Measurements from ENCODE around the gene RFX2.
"Not testable (repeated sequence)": the region's sequence is repeated elsewhere in the genome, so short reads cannot be mapped to it uniquely, and the experiment has no call there.

RFX2 gene

GRCh38 chr19:6073858-6074708 lies 36.2 kb downstream of the RFX2 start:
- no peak for DNase-seq

DNA sequence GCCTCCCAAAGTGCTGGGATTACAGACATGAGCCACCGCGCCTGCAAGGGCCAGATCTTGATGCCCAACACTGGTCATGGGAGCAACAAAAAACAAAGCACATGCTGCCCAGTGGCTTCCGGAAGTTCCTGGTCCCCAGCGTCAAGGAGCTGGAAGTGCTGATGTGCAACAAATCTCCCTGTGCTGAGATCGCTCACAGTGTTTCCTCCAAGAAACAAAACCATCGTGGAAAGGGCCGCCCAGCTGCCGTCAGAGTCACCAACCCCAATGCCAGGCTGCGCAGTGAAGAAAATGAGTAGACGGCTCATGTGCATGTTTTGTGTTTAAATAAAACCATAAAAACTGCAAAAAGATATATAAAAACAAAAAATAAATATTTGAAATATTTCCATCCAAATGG lies 37.1 kb downstream of the RFX2 start:
- not testable (repeated sequence) for DNase-seq

DNA sequence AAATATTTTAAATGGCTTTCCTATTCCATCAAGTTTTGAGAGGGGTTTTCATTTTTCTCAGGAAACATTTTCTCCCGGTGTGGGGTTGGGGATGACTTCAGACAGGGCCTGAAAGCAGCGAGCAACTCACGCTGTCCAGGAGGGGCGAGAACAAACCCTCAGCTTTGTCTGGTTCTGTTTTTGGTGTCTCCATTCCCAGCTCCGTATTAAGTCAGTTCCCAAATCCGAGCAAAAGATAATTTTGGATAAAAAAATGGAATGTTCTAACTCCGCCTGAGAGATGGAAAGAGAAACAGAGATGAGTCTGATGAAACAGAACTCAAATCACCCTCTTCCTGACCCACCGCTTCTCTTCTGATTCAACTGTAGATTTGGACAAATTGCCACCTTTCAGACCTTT lies 38.4 kb downstream of the RFX2 start:
- no peak for DNase-seq

- no peak for DNase-seq
Measured at GRCh38 chr19:6070720-6071485, 39.4 kb downstream of the RFX2 start.

DNA sequence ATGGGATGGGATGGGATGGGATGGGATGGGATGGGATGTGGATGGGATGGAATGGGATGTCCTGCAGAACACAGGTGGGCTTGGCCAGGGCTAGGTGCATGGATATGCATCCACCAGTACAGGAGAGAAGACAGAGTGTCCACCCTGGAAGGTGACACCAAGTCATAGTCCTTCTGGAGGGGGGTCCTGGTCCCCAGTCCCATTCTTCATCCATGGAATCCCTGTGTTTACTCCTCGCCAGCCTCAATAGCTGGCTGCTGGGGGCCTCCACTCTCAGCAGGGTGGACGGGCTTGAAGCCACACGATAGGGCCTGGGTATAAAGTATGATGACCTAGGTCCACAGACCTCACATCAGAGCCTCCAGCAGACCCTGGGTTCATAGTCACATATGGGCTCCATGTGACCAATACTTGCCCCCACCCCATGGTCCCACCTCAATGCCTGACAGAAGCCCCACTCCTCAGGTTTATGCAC lies 40.1 kb downstream of the RFX2 start:
- no peak for DNase-seq

DNA sequence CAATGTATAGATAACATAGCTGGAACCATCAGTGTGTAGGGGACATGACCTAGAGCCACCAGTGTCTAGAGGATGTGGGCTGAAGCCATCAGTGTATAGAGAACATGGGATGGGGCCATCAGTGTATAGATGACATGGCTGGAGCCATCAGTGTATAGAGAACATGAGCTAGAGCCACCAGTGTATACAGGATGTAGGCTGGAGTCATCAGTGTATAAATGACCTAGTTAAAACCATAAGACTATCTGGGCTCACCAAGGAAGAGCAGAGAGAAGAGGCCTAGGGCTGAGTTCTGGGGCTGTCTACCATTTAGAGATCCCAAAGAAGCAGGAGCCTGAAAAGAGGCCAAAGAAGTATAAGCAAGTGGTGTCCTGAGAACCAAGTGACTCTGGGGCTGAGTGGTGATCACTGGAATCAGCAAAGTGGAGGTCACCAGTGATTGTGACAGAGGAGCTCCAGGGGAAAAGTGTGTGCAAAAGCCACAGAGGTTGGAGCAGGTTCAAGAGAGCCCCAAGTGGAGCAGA lies 41.0 kb downstream of the RFX2 start:
- DNase-seq, result no peak

DNA sequence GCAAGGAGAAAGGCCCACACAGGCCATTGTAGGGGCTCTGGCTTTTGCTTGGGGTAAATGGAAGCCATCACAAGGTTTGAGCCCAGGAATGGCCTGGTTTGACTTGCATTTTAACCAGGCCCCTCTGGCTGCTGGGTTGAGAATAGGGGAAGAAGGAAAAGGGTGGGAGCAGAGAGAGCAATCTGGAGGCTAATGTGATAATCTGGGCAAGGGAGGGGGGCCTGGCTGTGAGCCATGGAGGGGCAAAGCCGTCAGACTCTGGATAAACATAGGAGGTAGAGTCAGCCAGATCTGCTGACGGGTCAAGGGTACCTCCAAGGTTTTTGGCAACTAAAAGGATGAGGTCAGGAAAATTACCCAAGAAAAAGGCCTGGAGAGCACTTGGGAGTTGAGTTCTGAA lies 41.6 kb downstream of the RFX2 start:
- DNase-seq, result no peak

- DNase-seq, result no peak
Measured at GRCh38 chr19:6067975-6068374, 42.3 kb downstream of the RFX2 start.

GRCh38 chr19:6066661-6067646 lies 43.3 kb downstream of the RFX2 start:
- DNase-seq, result peak; percentile 76

DNA sequence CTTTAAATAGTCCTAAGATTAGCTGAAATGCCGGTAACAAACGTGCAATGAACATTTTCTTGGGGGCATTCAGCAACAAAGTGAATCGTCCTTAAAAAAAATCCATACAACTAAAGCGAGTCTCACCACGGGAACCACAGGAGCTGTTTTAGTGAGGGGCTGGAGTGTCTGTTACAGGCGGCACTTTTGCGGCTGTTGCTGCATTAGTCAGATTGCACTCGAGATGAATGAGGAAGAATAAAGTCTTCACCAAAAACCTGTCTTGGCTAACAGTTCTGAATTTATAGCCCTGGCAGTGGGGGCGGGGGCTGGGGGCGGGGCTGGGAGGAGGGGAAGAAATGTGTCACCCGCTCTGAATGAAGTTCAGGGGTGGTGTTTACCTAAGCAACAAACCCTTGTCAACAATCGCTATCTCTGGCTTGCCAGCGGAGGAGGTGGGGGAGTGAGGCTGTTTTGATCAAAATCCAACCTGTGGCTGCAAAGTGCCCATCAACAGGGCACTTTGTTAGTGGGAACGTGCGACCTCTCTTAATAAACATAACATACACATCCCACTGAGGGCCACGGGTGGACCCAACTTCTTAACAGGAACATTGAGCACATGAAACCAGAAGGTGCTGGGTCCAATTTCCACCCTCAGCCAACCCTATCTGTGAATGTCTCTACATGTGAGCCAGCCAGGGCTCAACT lies 44.5 kb downstream of the RFX2 start:
- DNase-seq, result peak; percentile 85

DNA sequence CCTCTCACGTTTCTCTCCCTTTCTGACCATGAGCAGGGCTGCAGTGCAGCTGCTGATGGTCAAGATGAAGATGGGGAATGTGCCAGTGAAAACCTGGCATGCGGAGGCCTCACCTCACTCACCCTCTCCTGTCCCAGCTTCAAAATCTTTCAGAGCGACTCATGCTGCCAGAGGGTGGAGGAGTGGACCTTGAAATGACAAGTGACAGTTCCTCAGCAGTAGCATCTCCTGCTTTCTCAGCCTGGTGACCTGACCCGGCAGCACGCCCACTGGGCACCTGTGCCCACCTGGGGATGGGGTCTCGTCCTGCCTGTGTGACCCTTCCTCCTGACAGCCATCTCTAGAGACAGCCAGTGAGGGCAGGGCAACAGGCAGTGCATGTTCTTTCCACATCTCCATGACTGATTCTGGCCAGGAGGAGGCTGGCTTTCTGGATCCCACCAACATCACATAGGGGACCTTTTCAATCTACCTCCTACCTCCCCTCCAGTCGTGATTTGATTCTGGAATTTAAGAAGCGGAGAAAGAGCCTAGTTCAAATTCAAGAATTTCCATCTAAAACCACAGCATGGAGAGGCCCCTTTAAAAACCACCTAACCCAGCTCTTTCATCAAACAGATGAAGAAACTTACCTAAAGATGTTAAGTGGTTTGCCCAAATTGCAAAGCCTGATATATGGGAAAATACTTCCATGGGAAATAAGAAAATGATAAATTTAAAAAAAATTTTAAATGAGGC lies 45.8 kb downstream of the RFX2 start:
- no peak for DNase-seq

DNA sequence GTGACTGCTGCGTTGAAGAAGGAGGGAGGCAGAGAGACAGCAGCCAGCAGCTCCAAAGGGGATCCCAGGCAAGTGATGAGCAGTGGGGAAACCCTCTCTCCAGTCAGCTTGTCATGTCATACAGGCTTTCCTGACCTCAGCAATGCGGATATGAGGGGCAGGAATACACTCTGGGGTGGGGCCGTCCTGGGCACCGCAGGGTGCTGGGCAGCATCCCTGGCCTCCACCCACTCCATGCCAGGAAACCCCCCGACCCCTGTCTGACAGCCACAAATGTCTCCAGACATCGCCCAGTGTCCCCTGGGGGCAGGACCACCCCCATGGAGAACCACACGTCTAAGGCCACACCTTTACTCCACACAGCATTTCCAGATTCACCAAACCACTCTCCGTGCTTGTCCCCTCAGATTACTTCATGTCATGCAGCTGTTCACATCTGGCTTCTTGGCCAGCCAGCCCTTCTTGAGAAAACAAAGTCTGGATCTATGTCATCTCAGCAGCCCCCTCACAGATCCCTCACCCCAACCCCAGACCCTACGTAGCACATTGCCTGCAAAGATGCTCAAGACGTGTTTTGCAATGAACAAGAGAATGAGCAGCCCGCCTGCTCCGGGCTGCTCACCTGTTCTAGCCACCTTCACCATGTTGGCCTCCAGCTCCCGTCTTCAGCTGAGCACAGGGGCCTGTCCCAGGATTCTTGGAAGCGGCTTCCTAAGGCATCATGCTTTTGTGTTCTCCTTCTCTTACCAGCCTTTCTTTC lies 46.5 kb downstream of the RFX2 start:
- no peak for DNase-seq

- no peak for DNase-seq
Measured at GRCh38 chr19:6062961-6063575, 47.2 kb downstream of the RFX2 start.

- DNase-seq, result peak; percentile 53
Measured at GRCh38 chr19:6062274-6062673, 48.0 kb downstream of the RFX2 start.

DNA sequence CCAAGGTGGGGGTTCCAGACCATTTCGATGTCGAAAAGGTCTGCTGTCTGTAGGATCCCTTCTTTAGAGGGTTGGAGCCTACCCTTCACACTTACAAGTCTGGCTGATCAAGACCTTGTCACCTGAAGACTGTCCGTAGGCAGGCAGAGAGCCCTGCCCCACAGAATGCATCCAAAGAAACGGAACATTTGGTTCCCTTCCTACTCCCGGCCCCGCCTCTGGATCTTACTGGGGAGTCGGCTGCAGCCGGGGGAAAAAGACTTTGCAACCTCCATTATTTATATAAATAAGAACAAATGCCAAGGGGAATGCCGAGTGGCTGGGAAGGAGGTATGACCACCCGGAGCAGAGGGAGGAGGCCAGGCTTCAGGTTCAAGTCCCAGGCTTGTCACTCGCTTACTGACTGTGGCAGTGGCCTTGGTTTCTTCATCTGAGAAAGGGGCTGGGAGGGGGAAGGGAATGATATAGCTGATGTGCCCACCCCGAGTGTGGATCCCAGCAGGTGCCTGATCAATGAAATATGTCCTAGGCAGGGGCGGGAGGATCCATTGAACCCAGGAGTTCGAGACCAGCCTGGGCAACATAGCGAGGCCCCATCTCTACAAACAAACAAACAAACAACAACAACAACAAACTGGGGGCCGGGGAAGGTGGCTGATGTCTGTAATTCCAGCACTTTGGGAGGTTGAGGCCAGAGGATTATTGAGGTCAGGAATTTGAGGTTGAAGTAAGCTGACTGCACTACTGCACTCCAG lies 48.7 kb downstream of the RFX2 start:
- DNase-seq, result no peak

DNA sequence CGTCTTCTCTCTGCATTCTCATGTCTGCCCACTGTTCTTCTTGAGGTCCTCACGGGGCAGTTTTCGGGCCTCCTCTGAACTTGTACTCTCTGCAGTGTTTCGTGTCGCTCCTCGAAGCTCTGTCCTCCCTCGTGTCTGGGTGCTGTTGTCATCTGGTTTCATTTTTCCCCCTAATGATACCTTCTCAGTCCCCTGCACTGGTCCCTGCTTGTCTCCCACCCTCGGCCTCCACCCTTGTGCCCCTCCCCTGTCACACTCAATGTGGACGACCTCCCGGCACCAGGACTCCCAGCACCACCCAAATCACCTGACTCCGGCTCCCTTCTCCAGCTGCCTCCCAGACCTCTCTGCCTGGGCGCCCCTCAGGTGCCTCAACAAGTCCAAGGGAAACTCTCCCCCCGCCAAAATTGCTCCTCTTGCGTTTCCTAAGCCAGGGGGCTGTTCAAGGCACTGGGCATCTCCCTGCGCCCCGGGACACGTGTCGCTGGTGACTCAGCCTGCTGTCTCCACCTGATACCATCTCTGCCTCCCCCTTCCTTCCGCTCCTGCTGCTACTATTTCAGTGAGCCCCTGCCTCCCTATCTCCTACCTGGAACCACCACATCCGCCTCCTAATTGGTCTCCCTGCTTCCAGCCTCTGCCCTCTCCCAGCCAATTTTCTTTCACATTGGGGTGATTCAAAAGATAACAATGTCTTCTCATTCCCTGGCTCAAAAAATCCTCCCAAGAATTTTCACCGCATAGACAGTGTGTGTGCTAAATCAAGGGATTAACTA lies 49.5 kb downstream of the RFX2 start:
- peak; percentile 74 for DNase-seq

DNA sequence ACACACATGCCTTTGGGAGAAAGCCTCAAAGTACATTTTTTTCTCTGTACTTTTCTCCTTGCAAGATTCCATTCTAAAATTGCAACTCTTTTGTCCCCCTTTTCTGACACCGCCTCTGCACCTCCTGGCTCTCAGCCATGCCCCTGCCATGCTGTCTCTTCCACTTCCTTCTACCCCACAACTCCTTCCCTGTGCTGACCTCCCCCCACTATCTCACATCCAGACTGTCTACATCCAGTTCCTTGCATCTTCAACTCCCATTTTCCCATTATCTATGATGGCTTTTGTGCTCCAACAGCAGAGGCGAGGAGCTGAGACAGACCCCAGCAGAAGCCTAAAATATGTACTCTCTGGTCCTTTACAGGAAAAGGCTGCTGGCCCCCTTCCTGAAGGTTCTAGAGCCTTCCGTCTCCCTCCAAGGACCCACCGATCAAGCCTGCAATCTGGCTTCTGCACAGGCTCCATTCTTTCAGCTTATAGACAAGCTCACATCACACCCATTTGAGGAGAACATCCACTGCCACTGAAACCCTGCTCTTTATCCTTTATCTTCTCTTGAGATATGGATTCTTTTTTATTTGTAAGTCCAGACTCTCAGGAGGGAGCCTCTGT lies 50.2 kb downstream of the RFX2 start:
- no peak for DNase-seq

- DNase-seq, result no peak
Measured at GRCh38 chr19:6059396-6059947, 50.8 kb downstream of the RFX2 start.

All from hematopoietic multipotent progenitor cell treated with erythropoietin and hydrocortisone succinate and interleukin-3 and kit ligand, for 6 days (in vitro differentiated cells).